Glutamatergic neuron (in vitro differentiated cells): ENCODE data around the gene PELI1. TPM values are rescaled to one million over a fixed set of nuclear protein-coding genes. Genes with fewer than 3 reads are reported as not detected.

Experiments
- DNase-seq: peaks from one replicate; pipeline ENCODE4 v3.0.0; 2022
- H3K27ac Mint-ChIP-seq: one replicate; pipeline ENCODE4 v1.8.0; 2020; ENCODE audit warnings: mild to moderate bottlenecking, mixed read lengths, inconsistent platforms; ENCODE audit not compliant: unreplicated experiment
- H3K27me3 Mint-ChIP-seq: one replicate; pipeline ENCODE4 v1.8.0; 2020; ENCODE audit warnings: mild to moderate bottlenecking, moderate library complexity, mixed read lengths, inconsistent platforms; ENCODE audit not compliant: unreplicated experiment
- H3K36me3 Mint-ChIP-seq: one replicate; pipeline ENCODE4 v1.8.0; 2020; ENCODE audit warnings: mild to moderate bottlenecking, mixed read lengths, inconsistent platforms; ENCODE audit not compliant: unreplicated experiment
- H3K4me1 Mint-ChIP-seq: one replicate; pipeline ENCODE4 v1.8.0; 2020; ENCODE audit warnings: mild to moderate bottlenecking, low read depth, mixed read lengths, inconsistent platforms; ENCODE audit not compliant: unreplicated experiment
- H3K4me3 Mint-ChIP-seq: one replicate; pipeline ENCODE4 v1.8.0; 2020; ENCODE audit warnings: mild to moderate bottlenecking, mixed read lengths, inconsistent platforms; ENCODE audit not compliant: unreplicated experiment
- H3K9me3 Mint-ChIP-seq: one replicate; pipeline ENCODE4 v1.8.0; 2020; ENCODE audit warnings: mild to moderate bottlenecking, moderate library complexity, mixed read lengths, inconsistent platforms; ENCODE audit not compliant: unreplicated experiment
- CTCF ChIP-seq: fragments of 200-600 bp; sonication (generic); IDR thresholded peaks from one replicate; pipeline ENCODE4 v1.5.0; 2021; ENCODE audit not compliant: partially characterized antibody, unreplicated experiment
- total RNA-seq: library from RNA; stranded (reverse); fragmentation: NEBNext Ultra II Directional; extraction: Animal tissue kit (Norgen Biotek cat#: 25700); gene quantifications from one replicate; pipeline ENCODE4 v1.2.1, GENCODE V29; 2021; ENCODE audit not compliant: unreplicated experiment

Gene PELI1
- total RNA-seq, 1 donor from 2014 or later = 58.2 TPM

DNA sequence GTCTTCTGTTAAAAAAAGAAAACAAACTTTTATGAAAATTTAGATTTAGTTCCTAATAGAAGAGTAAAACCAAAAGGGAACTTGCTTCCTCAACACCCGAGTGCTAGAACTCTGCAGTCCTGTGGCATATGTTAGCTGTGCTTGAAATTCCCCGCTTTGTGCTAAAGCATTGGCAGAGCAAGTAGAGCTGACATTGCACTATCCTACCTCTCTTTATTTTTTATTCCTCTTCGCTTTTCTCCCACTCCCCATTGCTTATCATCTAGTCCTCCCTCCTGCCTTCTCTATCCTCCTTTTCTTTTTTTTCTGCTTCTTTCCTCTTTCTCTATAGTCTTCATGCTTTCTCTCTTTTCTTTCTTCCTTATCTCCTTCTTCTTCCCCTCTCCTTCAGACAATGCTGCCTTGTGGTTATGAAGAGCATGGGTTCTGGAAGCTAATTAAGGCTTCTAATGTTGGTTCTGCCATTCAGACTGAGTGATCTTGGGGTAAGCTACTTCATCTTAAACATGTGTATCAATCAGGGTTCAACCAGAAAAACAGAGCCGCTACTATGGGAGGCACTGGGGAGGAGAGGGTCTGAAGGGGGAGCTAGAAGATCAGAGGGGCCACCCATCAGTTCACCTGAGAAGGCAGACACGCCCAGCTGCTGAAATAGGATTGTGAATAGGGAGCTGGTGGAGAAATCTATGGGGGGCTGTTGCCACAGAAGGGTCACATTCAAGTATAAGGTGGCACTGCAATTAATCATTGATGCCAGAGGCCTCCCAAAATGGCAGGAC lies 31.4 kb upstream of the PELI1 start:
- Mint-ChIP-seq H3K36me3 (no peaks in the 10 kb centered on the region), H3K4me1 (peaks cover 6% of the 10 kb centered on the region), H3K27me3 (no peaks in the 10 kb centered on the region), H3K4me3 (no peak overlapping the region), H3K27ac (no peak overlapping the region), H3K9me3 (no peaks in the 10 kb centered on the region)
- no peak for TF ChIP-seq CTCF
- DNase-seq = no peak

DNA sequence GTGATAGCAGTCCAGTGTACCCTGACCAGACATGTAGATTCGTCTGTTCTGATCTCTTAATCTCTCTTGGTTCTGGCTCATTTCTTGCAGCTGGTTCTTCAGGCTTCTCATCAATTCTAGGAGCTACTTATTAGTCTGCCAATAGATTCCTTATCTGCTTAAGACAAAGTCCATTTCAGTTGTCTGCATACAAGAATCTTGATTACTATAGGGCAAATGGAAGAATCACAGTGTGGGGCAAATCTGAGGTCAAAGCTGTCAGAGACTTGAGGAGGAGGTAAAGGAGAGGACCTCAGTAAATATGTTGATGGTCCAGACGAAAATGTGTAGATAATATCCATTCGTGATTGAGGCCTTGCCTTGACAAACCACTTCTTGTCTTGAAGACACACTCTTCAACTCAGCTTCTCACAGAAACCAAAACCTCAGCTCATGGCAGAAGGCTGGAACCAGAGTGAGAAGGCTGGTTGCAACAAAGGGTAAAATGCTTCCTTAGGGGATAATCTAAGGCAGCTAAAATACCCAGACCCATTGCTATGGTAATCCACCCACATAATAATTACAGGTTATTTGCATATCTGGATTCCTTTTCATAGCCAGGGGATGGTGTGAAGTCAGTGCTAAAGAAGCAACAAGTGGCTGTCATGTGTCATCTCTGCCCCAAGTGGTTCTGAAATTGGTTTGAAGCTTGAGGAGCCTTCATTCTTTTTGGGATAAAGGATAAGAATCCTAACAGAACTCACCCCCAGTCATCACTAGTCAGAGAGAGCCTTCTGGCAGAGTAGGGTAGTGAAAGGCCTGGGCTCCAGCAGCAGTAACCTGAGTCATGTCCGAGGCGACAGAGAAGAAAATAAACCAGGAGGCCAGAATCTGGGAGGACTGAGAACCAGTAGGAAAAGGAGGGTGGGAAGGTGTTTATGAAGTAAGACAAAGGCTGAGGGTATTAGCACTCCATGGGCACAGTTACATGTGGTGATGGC lies 29.2 kb upstream of the PELI1 start:
- no peak overlapping the region for H3K27ac Mint-ChIP-seq
- DNase-seq = no peak
- no peaks in the 10 kb centered on the region for H3K4me1 Mint-ChIP-seq
- H3K27me3 Mint-ChIP-seq = no peaks in the 10 kb centered on the region
- no peak for TF ChIP-seq CTCF
- H3K4me3 Mint-ChIP-seq = no peak overlapping the region
- no peaks in the 10 kb centered on the region for H3K36me3 Mint-ChIP-seq
- H3K9me3 Mint-ChIP-seq = no peaks in the 10 kb centered on the region

- TF ChIP-seq CTCF = no peak
- H3K36me3 Mint-ChIP-seq = no peaks in the 10 kb centered on the region
- no peak overlapping the region for H3K4me3 Mint-ChIP-seq
- H3K27me3 Mint-ChIP-seq = no peaks in the 10 kb centered on the region
- DNase-seq = no peak
- H3K4me1 Mint-ChIP-seq = no peaks in the 10 kb centered on the region
- H3K9me3 Mint-ChIP-seq = no peaks in the 10 kb centered on the region
- no peak overlapping the region for H3K27ac Mint-ChIP-seq
Observed at GRCh38 chr2:64168756-64169155, 24.5 kb upstream of the PELI1 start.

DNA sequence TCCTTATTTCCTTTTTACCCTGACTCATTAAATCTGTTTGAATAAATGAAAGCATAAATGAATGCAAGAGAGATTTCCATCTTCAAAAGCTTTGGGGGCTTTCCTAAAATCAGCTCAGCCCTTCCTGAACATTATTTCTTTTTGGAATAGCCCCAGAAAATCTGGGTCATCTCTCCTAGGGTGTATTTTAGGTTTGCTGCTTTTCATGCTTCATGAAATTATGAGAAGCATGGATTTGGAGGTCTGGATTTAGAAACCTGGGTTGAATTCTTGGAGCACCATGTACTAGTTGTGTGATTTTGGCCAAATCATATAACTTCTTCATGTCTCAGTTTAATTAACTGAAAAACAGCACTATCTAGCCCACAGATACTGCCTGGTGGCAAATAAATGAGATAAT lies 24.0 kb upstream of the PELI1 start:
- H3K4me3 Mint-ChIP-seq = no peak overlapping the region
- H3K36me3 Mint-ChIP-seq = no peaks in the 10 kb centered on the region
- no peak for TF ChIP-seq CTCF
- no peaks in the 10 kb centered on the region for H3K27me3 Mint-ChIP-seq
- H3K9me3 Mint-ChIP-seq = no peaks in the 10 kb centered on the region
- no peaks in the 10 kb centered on the region for H3K4me1 Mint-ChIP-seq
- DNase-seq = no peak
- no peak overlapping the region for H3K27ac Mint-ChIP-seq
